ENCODE data around the gene DCANP1. TPM values are rescaled to one million over a fixed set of nuclear protein-coding genes. Genes with fewer than 3 reads are reported as not detected.

Gene DCANP1
- total RNA-seq, 1 experiment from 2014 or later = not detected

GRCh38 chr5:135467871-135468485, 20.8 kb upstream of the DCANP1 start:
- ChIA-PET POLR2A (no interaction called here), CTCF (interaction anchor here (1.6 to 11.9 kb wide), 8 partner anchors 11 to 106 kb away, joined by 5 to 524 read pairs (median 32); no protein-coding TSS in a partner anchor)
- H3K27me3 Mint-ChIP-seq (ENCODE audit: low read depth) = peaks cover 92% of the 10 kb centered on the region
- no peaks in the 10 kb centered on the region for H3K36me3 Mint-ChIP-seq
- peak; percentile 4 for DNase-seq (ENCODE audit: low spot score)
- H3K9me3 Mint-ChIP-seq = no peaks in the 10 kb centered on the region
- H3K4me1 Mint-ChIP-seq = peaks cover 19% of the 10 kb centered on the region
- TF ChIP-seq SOX15 (CRISPR knock-in tag; IDR thresholded peaks at IDR 0.05) (no peak), ZNF263 (CRISPR knock-in tag; IDR thresholded peaks at IDR 0.05; ENCODE audit: low read depth) (no peak)
- H3K27ac Mint-ChIP-seq = no peak overlapping the region
- no peak for ATAC-seq
- no peak overlapping the region for H3K4me3 Mint-ChIP-seq

GRCh38 chr5:135467051-135467625, 20.0 kb upstream of the DCANP1 start:
- H3K4me3 Mint-ChIP-seq = peak overlapping the region; percentile 77
- DNase-seq (ENCODE audit: low spot score) (peak; percentile 10), ATAC-seq (no peak)
- POLR2A ChIA-PET = interaction anchor here (1.3 kb wide), 1 partner anchor 85 kb away, joined by 3 read pairs; no protein-coding TSS in a partner anchor
- H3K36me3 Mint-ChIP-seq = no peaks in the 10 kb centered on the region
- peaks cover 23% of the 10 kb centered on the region for H3K4me1 Mint-ChIP-seq
- no peak overlapping the region for H3K27ac Mint-ChIP-seq
- CTCF ChIA-PET = interaction anchor here (1.0 to 11.9 kb wide), 28 partner anchors 10 to 591 kb away, joined by 3 to 524 read pairs (median 11); partner anchors contain the start of genes CXCL14, NEUROG1 and TIFAB
- H3K27me3 Mint-ChIP-seq (ENCODE audit: low read depth) = peaks cover 98% of the 10 kb centered on the region
- H3K9me3 Mint-ChIP-seq = no peaks in the 10 kb centered on the region
- TF ChIP-seq ZNF425 (CRISPR knock-in tag; conservative IDR thresholded peaks at IDR 0.05) (no peak), ELF4 (CRISPR knock-in tag; IDR thresholded peaks at IDR 0.05; ENCODE audit: low read depth) (no peak), ZNF317 (CRISPR knock-in tag; IDR thresholded peaks at IDR 0.05; ENCODE audit: borderline replicate concordance, low read depth) (no peak), ZNF219 (CRISPR knock-in tag; IDR thresholded peaks at IDR 0.05; ENCODE audit: borderline replicate concordance) (no peak), STAT6 (CRISPR knock-in tag; conservative IDR thresholded peaks at IDR 0.05; ENCODE audit: low read depth) (no peak), E2F4 (CRISPR knock-in tag; IDR thresholded peaks at IDR 0.05; ENCODE audit: borderline replicate concordance, low read depth) (no peak), MYBL2 (CRISPR knock-in tag; IDR thresholded peaks at IDR 0.05) (no peak), ESRRA (CRISPR knock-in tag; IDR thresholded peaks at IDR 0.05; ENCODE audit: borderline replicate concordance) (no peak), PREB (CRISPR knock-in tag; IDR thresholded peaks at IDR 0.05; ENCODE audit: borderline replicate concordance) (no peak), PRDM15 (CRISPR knock-in tag; IDR thresholded peaks at IDR 0.05) (no peak), ATF6 (CRISPR knock-in tag; IDR thresholded peaks at IDR 0.05) (no peak), ERG (CRISPR knock-in tag; IDR thresholded peaks at IDR 0.05) (no peak)

Measured in WTC11 (cell line).